GM18909 (cell line): ENCODE data around the gene SEC22C.

Experiments used
- ATAC-seq: cut with Tn5 transposase; IDR thresholded peaks from one replicate; pipeline ENCODE4 v1.9.1; 2021; ENCODE audit warnings: mild to moderate bottlenecking; ENCODE audit not compliant: unreplicated experiment, poor library complexity

SEC22C gene

GRCh38 chr3:42501321-42501680, 80.5 kb downstream of the SEC22C start:
- ATAC-seq = no peak

DNA sequence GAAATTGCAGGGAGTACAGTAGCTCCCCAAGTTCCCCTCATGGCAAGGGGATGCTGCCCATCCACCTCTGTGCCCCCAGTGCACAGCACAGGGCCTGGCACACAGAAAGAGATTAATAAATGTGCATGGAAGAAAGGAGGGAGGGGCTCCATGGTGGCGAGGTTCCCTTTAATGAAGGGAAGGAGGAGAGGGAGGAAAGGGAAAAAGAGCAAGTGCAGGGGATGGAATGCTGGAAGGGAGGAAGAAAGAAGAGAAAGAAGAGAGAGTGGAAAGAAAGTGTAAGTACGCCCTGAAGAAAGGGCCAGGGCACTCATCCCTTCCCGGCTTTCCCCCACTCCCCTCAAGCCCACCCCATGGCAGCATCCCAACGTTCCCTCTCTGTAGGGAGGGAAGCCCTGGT, 80.9 kb downstream of the SEC22C start:
- ATAC-seq = no peak

- ATAC-seq = no peak
Observed at GRCh38 chr3:42500091-42500490, 81.7 kb downstream of the SEC22C start.

DNA sequence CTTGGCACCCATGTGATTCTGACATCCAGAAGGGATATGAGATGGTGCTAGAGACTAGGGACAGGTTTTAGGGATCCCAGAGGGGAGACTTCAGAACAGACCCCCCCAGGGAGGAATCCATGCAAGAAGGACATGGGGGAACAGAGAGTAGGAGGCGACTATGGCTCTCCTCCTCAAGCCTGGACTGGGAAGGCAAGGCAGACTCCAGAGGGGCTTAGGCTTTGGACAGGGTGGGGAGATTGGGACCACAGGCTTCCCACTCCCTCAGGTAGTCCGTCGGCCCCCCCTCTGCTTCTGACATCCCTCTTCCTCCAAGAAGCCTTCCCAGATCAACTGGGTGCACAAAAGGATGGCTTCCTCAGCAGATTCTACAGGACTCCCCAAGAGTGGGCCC, 82.3 kb downstream of the SEC22C start:
- ATAC-seq = no peak

- no peak for ATAC-seq
Observed at GRCh38 chr3:42498791-42499477, 82.8 kb downstream of the SEC22C start.

DNA sequence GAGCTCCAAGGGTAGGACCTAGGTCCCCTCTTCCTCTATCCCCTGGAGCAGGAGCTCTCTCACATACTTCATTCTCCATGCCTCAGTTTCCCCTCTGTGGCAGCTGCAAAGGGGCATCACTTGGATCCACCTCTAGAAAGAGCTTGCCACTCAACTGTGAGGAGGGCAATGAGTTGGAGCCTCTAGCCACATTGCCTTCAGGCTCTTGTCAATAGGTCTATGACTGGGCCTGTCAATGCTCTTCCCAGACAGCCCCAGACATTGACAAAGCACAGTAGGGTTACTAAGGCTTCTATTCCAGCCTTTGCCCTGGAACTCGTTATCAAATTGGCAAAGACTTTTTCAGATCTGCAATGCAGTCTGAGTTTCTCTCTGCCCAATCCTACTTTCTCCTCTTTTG, 83.7 kb downstream of the SEC22C start:
- no peak for ATAC-seq
